T-helper 1 cell treated with Interleukin-12 subunit alpha and Interleukin-12 subunit beta and Interleukin-4 antibody, amounts not matched to agents 30 ng/mL and 1 ng/mL, for 36 hours (primary cell): ENCODE measurements around the gene JSRP1. TPM values are rescaled to one million over a fixed set of nuclear protein-coding genes. Genes with fewer than 3 reads are reported as not detected.

ENCODE experiments used
- intact Hi-C: fragments of 100-400 bp; cut with micrococcal nuclease; formaldehyde crosslinking; loops from one replicate; pipeline ENCODE4 v1.15.1; 2024
- total RNA-seq: library from RNA; stranded (reverse); gene quantifications from 2 replicates; pipeline ENCODE4 v1.2.3, GENCODE V29; 2022

JSRP1 gene
- total RNA-seq, 1 donor from 2014 or later = not detected

DNA sequence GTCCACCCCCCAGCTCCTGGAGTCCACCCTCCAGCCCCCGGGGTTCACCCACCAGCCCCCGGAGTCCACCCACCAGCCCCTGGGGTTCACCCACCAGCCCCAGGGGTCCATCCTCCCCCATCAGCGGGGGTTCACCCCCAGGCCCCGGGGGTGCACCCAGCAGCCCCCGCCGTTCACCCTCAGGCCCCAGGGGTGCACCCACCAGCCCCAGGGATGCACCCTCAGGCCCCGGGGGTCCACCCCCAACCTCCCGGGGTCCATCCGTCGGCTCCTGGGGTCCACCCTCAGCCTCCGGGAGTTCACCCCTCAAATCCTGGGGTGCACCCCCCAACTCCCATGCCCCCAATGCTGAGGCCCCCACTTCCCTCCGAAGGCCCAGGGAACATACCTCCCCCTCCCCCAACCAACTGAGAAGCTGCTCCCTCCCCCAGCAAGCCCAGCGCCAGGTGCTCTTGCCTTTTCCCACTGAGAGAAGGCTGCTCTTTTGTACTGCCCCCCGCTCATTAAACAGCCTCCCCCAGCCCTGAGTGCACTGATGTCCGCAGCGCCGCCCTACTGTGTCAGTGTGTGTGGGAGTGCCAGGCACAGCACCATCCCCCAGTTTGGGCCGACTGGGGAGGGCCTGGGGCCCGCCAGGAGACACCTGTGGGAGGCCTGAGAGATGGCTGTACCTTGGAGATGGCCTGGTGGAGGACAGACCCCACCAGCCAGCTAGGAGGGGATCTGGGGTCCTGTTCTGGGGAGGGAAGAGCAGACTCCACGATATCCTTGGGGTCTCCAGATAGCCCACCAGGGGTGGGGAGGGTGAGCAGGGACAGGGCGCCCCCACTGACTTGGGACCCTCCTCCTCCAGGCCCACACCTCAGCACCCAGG is 7.8 kb downstream of the JSRP1 start:
- intact Hi-C loops = no loop called here

DNA sequence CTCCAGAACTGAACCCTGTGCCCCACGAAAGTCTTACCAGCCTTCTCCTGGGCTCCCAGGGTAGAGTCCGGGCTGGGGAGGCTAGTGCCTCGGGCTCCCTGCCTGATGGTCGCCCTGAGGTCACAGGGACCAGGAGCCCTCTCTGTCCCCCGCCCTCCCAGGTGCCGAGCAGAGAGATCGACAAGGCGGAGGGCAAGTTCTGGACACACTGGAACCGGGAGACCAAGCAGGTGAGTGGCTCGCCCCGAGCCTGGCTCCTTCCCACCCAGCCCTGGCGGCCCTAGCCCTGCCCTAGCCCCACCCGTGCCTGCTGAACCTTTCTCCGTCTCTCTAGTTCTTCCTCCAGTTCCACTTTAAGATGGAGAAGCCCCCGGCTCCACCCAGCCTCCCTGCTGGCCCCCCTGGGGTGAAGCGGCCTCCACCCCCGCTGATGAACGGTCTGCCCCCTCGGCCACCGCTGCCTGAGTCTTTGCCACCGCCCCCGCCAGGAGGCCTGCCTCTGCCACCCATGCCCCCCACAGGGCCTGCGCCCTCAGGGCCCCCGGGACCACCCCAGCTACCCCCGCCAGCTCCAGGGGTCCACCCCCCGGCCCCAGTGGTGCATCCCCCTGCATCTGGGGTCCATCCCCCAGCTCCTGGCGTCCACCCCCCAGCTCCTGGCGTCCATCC is 8.7 kb downstream of the JSRP1 start:
- intact Hi-C loops = no loop called here

DNA sequence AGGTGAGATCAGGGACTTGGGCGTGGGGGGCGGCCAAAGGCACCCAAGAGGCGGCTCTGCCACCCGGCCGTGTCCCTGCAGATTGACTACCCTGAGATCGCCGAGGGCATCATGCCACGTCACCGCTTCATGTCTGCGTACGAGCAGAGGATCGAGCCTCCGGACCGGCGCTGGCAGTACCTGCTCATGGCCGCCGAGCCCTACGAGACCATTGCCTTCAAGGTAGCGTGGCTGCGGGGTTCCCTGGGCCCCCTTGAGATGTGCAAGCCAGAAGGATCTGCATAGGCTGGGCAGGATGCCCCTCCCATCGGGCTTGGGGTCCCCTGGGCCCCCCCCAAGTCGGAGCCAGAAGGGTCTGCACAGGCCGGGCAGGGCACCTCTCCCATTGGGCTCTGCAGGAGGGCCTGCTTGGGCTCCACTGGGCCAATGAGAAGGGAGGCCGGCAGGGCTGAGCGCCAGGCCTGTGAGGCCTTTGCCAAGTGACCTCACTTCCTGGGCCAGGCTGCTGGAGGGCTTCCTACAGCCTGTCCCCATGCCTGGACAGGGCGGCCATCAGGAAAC is 9.3 kb downstream of the JSRP1 start:
- intact Hi-C loops = no loop called here

DNA sequence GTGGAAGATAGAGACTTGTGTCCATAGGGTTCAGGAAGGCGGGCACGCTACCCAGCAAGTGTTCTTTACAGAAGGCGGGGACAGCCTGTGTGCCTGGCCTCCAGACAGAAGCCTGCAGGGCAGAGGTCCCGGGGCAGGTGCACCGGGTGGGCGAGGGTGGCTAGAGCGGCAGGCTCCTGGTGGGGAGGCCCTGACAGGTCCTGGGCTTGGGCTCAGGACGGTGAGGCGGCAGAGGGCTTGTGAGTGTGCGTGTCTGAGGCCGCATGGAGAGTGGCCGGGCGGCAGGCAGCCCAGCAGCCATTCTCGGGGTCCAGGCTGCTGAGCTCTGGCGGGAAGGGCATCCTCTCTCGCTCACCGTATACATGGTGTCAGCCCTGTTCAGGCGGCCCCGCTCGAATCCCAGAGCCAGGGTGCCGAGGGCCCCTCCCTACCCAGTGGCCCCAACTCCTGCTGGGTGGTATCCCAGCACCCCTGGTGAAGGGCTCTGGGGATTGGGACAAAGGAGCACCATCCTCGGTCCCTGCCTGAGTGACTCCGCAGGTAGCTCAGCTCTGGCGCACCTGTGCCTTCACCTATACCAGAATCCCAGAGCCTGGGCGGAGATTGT is 10.1 kb downstream of the JSRP1 start:
- intact Hi-C loops = no loop called here

DNA sequence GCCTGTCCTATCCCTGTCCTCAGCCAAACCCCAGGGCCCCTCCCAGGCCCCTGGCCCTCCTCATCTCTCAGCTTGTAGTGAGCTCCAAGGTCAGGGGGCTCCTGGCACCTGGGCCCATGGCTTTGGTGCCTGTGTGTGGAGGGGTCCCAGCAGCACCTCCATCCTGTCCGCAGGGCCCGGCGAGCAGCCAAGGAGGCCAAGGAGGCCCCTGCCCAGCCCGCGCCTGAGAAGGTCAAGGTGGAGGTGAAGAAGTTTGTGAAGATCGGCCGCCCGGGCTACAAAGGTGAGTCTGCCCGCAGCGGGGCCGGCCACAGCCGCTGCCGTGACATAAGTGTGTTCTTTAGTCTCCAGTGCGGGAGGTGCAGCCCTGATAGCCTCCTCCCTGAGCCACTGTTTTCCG is 10.9 kb downstream of the JSRP1 start:
- intact Hi-C loops = no loop called here

DNA sequence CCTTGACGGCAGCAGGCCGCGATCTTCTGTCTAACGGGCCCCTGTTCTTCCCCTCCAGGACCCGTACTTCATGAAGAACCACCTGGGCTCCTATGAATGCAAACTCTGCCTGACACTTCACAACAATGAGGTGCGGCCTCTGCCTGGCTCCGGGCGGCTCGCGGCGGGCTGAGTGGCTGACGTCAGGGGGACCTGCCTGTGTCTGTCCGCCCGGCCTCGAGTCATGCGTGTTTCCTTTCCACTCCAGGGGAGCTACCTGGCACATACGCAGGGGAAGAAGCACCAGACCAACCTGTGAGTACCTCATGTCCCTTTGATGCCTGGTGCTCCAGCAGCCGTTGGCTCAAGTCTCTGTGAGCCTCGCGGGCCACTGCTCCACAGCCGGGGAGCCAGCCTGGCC is 11.7 kb downstream of the JSRP1 start:
- intact Hi-C loops = no loop called here

DNA sequence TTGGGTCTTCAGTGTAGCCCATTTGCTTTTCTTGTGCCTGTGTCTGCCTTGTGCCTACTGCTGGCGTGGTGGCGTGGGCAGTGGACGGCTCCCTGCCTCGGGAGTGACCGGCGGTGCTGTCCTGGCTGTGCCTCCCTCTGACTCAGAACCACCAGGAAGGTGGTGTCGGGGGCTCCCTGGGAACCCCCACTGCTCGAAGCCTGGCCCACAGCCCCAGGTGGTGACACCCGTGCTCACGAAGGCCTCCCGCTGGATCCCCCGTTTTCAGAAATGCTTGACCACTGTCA is 12.1 kb downstream of the JSRP1 start:
- intact Hi-C loops = no loop called here

DNA sequence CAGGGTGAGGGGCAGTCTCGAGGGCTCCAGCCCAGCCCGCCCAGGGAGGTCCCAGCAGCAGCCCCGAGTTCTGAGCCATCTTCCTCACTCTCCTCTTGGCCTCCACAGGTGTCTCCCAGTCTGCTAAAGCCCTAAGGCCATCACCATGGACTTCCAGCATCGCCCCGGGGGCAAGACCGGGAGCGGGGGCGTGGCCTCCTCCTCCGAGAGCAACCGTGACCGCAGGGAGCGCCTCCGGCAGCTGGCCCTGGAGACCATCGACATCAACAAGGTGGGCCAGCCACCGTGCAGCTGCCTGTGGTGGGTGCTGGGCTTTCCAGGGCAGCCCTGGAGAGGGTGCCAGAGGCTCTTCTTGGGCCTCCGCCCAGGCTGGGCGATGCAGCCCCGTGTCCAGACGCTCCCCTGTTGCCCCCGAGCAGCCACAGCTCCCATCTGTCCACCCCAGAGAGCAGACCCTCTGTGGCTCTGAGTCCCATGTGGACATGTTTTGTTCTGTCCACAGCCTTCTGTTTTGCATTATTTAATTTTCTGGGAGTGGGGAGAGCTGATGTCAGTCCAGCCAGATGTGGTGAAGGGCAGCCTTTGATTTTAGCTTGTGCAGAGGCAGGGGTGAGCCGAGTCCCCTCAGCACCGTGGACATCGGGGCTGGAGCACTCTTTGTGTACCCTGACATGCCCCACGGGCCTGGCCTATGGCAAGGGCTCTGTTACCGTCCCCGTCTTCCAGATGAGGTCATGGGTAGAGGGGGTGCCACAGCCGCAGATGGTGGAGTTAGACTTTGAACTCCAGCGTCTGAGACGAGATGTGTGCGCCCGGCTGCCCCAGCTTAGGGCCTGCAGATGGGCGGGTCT is 12.7 kb downstream of the JSRP1 start:
- intact Hi-C loops = no loop called here

DNA sequence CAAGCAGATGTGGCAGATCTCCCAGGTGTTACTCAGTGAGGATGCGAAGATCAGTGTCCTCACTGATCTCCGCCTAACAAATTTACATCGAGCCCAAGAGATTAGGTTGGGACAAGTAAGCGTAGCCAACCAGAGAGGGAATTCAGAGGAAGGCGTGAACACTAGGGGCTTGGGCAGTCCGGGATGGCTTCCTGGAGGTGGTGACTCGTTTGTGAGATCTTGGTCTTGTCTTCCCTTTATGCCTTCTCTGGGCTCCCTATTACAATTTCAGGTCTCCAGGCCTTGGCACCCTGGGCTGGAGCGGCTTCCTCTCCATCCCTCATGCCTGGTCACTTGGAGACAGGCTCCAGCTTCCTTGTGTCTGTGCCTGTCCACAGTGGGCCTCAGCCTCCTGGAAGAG is 13.4 kb downstream of the JSRP1 start:
- intact Hi-C loops = no loop called here

DNA sequence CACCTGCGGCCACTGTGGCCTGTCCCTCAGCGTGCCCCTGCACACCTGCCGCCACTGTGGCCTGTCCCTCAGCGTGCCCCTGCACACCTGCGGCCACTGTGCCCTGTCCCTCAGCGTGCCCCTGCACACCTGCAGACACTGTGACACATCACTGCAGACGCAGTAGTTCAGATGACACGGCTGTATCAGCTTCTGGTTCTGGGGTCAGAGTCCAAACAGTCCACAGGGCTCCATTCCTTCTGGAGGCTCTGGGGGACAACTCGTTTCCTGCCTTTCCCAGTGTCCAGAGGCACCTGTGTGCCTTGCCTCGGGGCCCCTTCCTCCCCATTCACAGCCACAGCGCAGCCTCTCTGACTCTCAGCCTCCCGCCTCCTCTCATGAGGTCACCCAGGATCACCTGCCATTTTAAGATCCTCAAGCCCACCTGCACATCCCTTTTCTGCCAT is 14.1 kb downstream of the JSRP1 start:
- intact Hi-C loops = no loop called here

DNA sequence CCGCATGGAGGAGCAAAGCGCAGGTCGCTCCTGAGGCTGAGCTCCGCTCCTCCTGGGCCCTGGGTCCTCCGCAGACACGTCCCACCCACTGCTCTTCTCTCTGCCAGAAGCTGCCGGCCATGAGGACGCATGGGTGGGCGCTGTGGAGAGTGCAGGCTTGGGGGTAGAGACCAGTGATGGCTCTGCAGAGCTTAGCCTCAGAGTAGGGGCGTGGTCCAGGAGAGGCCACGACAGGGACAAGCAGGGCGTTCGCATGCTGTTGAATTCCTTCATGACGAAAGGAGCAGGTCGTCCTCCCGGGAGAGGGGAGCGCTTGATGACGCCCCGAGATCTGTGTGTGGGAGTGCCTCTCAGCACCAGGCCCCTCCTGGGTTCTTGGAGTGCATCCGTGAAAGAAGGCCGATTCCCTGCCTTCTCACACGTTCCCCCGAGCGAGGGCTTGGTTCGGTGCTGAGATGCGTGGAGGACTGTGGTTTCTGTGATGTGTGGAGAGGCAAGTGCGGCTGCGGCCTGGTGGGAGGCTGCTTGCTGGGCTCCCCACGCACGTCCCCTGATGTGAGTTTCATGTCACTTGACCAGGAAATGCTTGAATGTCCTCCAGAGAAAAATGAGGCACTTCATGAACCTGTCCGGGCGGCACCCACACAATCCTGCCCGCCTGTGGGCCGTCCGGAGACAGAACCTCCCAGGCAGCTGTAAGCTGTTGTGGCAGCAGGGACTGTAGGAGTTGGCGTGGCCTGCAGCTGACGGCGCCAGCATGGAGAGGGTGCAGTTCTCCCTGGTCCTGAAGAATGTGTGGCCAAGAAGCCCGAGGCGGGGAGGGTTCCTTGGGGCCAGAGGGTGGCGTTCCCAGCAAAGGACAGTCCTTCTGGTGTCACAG is 15.1 kb downstream of the JSRP1 start:
- intact Hi-C loops = no loop called here

DNA sequence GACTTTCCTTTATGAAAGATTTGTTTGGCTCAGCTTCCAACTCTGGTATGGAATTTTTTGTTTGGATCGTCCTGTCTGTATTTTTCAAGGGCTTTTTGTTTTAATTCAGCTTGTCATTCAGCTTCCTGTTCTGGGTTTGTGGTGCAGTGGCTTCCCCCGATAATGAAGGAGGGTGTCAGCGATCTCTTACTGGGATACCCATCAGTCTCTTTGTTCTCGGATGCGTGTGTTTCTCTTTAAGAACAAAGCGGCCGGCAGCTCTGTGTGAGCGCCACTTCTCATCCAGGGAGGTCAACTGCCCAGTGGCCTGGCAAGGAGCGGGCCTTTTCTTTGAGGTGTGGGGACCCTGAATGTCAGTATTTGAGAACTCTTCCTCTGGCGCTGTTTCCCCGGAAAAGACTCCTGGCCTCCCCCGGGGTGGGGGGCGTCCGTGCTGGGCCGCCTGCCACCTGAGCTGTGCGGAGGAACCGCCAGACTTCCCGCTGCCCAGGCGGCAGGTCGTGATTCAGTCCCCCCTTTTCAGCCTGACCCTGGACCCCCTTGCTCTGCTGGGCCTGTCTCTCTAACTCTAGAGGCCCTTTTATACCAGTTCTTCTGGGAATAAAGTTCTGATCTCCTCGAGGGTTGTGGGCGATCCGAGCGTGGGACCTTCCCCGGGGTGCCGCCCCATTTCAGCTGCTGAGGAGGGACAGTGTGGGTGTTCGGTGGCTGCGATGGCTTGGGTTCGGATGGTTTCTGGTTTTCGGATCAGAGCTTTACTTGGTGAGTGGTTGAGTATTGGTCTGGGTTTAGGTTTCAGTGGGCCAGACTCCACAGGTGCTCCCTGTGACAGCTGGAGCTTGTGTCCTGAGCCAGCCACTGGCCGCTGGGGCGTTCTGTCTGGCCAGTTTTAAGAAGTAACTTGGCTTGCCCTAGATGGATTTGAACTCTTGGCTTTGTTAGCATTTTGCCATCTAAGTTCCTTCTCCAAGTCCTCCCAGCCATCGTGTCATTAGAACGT is 16.1 kb downstream of the JSRP1 start:
- intact Hi-C loops = loop anchor here (5.0 kb wide), 1 partner anchor 217 kb away; the partner anchor contains the start of gene LMNB2

DNA sequence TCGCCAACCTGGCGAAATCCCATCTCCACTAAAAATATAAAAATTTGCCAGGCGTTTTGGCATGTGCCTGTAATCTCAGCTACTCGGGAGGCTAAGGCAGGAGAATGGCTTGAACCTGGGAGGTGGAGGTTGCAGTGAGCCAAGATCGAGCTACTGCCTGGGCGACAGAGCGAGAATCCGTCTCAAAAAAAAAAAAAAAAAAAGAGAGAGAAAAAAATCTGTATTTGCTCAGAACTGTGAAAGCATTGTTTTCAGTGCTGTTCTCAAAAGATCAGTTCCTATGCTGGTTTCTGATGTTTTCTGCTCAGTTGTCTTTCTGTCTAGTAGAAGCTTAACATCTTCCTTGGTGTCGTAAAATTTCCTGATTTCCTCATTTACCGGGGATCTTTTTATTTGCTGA is 17.0 kb downstream of the JSRP1 start:
- intact Hi-C loops = loop anchor here (5.0 kb wide), 1 partner anchor 218 kb away; the partner anchor contains the start of gene LMNB2

DNA sequence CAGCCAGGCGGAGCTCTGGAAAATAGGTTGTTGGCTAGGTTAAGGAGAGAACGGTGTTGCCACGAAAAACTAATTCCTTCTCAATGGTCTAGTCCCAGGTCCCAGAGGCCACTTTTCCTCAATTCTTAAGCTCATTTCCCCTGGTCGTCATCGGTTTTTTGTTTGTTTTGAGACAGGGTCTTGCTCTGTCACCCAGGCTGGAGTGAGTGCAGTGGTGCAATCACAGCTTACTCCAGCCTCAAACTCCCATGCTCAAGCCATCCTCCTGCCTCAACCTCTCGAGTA is 18.4 kb downstream of the JSRP1 start:
- intact Hi-C loops = loop anchor here (1.0 to 5.0 kb wide), 3 partner anchors 141 to 383 kb away; partner anchors contain the start of genes IZUMO4, LMNB2 and MOB3A

DNA sequence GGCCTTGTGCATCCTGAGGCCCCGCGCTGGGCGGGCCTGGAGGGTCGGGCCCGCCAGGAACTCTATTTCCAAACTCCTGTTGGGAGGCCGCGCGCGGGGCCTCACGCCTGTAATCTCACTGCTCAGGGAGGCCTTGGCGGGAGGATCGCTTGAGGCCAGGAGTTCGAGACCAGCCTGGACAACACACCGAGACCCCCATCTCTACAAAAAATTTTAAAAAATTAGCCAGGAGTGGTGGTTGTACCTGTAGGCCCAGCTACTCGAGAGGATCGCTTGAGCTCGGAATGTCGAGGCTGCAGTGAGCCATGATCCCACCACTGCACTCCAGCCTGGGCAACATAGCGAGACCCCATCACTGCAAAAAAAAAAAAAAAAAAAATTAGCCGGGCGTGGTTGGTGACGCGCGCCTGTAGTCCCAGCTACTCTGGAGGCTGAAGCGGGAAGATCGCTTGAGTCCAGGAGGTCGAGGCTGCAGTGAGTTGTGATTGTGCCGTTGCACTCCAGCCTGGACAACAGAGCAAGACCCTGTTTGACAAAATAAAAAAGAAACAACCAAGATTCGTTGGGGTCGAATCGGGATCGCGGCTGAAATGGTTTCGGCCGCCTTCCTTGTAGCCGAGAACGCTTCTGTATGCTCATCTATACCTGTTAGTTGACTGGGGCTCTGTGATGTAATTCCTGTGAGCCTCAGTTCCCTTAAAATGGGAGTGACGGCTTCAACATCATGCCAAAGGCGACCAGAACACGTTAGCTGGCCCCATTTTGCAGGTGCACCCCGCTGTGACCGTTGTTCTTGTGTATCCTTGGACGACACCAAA is 19.0 kb downstream of the JSRP1 start:
- intact Hi-C loops = loop anchor here (1.0 to 5.0 kb wide), 3 partner anchors 140 to 384 kb away; partner anchors contain the start of genes IZUMO4, LMNB2 and MOB3A

DNA sequence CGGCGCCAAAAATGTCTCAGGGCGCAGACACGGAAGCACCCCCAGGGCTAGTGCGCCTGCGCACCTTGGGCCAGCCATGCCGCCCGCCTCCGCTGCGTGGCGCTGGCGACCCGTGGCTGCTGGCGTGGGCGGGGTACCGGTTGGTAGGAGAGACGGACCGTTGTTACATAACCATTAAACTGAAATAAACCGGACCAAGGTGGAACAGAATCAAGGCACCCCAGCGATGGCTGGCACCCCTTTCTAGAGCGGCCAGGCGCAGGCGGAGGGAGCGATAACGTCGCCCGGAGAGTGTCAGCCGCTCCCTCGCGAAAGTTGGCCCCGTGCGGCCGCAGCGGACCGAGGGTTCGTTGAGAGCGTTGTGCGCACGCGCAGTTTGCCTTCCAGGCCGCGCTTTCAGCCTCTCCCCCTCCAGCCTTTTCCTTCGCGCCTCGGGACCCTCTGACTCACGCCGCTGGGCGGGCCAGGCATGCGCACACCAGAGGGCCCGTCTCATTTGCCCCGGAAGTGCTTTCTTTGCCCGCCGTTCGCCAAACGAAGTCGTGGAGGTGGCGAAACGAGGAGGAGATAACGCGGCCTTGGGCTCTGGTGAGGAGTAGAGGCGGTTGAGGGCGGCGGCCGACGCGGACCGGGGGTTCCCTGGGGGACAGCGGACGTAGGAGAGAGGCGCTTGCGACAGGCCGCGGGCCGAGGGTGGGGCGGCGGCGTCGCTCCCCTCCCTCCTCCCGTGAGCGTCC is 19.7 kb downstream of the JSRP1 start, which contains the start of the genes PLEKHJ1 and SF3A2:
Gene PLEKHJ1 (minus strand): TSS at position 16 of the 737 bp plus-strand sequence. CDS start 81 bp downstream, outside the sequence.
Gene SF3A2 (plus strand): TSS at position 511 of the 737 bp plus-strand sequence. CDS start 6,595 bp downstream, outside the sequence.
- intact Hi-C loops = loop anchor here (1.0 to 5.0 kb wide), 13 partner anchors 22 to 401 kb away; partner anchors contain the start of genes AP3D1, IZUMO4, LMNB2 and MOB3A

DNA sequence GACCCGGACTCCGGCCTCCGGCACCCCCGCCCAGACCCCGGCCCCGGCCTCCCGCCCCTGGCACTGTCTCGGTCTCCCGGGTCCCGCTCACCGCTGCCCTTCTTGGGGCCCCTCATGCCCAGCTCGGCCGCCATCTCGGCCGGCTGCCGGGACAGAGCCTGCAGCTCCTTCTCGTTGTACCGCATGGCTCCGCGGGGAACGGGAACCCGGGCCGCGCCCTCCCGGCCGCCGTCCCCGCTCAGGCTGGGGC is 20.2 kb downstream of the JSRP1 start:
- intact Hi-C loops = loop anchor here (1.0 to 5.0 kb wide), 12 partner anchors 22 to 401 kb away; partner anchors contain the start of genes AP3D1, IZUMO4, LMNB2 and MOB3A
